Liver (tissue), 2 donors: ENCODE measurements around the gene SERPINB8.

ENCODE experiments used
- FOXA2 ChIP-seq: IDR thresholded peaks from 2 replicates; pipeline ENCODE4 v1.6.1; 2016; ENCODE audit warnings: antibody characterized with exemption
- SP1 ChIP-seq: IDR thresholded peaks from 2 replicates; pipeline ENCODE4 v1.6.1; 2018; ENCODE audit warnings: antibody characterized with exemption, mild to moderate bottlenecking
- donor health status: healthy.

DNA sequence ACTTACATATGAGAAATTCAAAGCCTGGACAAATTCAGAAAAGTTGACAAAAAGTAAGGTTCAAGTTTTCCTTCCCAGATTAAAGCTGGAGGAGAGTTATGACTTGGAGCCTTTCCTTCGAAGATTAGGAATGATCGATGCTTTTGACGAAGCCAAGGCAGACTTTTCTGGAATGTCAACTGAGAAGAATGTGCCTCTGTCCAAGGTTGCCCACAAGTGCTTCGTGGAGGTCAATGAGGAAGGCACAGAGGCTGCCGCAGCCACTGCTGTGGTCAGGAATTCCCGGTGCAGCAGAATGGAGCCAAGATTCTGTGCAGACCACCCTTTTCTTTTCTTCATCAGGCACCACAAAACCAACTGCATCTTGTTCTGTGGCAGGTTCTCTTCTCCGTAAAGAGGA is 17.0 kb downstream of the SERPINB8 start:
- no peak for TF ChIP-seq SP1
- TF ChIP-seq FOXA2 = no peak
